Stimulated activated CD8-positive, alpha-beta memory T cell treated with anti-CD3 and anti-CD28 coated beads, Interleukin-4, amount 100 ng/mL, for 1 hour (primary cell): ENCODE results near the gene CABLES2.

Source experiments
- DNase-seq, 2 donors: peaks; one replicate each; pipeline ENCODE4 v3.0.0-alpha.2; 2020; ENCODE audit warnings: low read depth in 2 of 2, low spot score in 1 of 2

Gene CABLES2

DNA sequence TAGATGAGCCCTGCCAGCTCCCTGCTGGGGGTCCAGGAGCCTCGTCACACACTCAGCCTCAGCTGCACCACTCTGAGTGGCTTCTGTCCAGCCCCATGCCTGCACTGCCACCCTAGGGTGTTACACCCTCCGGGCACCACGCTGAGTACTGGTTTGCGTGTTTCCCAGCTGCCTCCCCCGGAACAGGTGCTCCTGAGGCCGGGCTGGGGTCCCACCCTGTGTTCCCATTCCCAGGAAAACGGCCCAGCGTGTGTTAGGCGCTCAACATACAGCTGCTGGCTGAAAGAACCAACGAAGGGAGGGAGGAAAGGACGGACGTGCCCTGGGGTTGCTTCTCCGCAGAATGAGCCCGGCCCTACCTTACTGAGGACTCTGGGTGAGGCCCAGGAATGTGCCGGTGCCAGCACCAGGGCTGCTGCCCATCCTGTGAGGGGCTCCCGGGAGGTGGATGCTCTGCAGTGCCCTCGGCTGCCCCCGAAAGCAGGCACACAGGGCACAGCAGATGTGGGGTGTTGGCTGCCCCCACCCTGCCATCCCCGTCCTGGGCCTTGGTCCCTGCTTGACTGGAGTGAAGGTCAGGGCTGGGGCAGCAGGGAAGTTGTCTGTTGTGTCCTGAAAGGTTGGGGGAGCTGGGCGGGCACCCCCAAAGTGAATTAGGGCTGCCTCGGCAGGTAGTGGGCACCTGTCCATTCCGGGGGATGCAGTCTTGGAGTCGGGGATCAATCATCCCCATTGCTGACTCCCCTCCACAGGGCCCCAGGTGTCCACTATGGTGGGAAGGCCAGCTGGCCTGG is 56.3 kb downstream of the CABLES2 start:
- no peak for DNase-seq

DNA sequence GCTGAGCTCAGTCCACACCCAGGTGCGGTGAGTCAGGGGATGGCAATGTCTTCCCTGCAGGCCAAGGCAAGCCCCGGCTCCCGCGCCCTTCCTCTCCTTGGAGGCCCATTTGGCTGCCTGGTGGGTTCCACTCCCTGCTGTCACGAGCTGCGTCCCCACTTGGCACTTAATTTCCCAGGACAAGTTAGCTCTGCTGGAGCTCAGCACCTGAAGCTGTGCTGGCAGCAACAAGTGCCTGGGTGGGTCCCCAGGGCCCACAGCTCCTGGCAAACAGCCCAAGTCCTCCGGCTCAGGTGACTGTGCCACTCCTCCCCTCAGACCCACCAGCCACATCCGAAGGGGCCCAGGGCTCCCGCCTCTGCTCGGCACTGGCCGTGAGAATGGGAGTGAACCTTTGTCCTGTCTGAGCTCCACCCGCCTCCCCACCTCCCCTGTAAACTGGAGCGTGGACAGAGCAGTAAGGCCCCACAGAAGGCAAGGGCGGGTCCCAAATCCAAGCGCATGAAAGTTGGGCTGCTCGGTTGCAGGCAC is 56.9 kb downstream of the CABLES2 start:
- no peak for DNase-seq

DNA sequence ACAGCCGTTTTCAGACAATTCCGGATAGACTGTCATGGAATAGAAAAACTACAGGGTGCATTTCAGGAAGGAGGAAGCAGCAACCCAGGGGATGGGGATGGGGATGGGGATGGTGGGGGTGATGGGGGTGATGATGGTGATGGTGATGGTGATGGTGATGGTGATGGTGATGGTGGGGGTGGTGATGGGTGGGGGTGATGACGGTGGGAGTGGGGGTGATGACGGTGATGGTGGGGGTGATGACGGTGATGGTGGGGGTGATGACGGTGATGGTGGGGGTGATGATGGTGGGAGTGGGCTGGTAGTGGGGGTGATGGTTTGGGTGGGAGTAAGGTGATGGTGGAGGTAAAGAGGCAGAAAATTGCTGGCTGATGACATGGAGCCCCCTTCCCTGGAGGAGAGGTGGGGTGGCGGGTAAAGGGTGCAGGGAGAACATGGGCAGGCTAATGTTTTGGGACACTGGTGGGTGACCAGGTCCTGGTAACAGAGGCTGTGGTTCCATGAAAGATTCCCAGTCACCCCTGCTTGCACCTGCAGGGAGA is 57.5 kb downstream of the CABLES2 start:
- no peak for DNase-seq

DNA sequence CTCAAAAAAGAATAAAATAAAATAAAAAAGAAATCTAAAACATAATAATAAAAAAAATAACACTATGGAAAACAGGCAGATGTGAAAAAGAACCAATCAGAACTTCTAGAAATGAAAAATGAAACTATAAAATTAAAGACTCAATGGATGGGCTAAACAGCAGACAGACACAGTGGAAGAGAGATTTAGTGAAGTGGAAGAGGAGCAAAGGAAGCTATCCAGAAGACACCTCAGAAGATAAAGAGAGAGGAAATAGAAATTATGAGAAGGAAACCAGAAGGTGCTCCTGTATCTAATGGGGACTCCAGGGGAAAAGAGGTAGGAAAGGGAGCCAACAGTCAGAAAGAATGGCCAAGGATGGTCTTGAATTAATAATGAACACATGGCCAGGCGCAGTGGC is 58.5 kb downstream of the CABLES2 start:
- no peak for DNase-seq

DNA sequence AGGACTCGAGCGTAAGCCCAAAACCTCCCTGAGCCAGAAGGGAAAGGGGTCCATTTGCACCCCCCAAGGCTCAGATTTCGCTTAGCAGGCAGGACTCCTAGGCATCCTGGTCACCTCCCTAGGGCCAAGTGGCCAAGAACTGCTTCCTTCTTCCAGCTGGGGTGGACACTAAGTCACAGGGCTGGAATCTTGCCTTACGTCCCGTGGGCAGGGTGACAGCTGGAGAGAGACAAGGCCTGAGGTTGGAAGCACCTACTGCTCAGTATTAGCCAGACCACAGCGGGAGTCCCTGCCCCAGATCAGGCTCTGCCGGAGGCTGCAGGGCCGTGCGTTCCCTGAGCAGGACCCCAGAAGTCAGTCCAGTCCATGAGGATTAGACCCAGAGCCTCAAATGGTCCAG is 59.6 kb downstream of the CABLES2 start:
- DNase-seq: no peak

DNA sequence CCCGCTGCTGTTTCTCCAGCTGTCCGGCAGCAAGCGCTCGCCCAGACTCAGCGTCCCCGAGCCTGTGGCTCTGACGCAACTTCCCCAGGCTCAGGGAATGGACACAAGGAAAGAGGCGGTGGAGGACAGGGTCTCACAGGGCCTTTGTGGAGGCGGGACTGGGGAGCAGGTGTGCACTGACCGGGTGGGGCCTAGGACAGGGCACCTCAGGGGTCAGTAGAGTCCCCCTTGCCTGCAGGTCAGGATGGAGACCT is 60.0 kb downstream of the CABLES2 start:
- DNase-seq: no peak

DNA sequence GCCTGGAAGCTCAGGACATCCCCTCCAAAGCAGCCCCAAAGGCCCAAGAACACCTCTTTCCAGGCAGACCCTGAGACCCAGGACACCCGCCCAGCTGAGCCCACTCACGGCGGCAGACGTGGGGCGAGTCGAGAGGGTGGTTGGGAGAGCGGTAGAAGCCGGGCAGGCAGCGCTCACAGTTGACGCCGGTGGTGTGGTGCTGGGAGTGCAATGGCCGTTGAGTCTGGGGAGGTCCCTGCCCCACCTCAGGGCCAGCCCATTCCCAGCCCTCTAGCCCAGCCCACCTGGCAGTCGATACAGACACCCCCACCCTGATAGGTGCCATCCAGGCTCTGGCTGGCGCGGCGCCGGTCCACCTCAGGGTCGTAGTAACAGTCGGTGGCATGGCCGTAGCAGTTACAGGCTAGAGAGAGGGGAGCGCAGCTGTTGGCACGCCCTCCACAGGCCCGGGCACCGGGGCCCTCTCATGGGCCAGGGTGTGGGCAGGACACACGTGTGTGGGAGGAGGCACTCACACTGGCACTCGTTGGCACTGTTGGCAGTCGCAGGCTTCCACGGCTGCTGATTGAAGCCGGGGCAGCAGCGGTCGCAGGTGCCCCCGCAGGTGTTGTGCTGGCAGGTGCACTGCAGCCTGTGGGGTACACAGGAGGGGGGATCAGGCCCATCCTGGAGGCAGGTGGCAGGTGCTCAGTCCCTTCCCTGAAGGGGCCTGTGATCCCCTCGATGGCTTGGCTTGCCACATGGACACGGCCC is 60.5 kb downstream of the CABLES2 start:
- DNase-seq: no peak

DNA sequence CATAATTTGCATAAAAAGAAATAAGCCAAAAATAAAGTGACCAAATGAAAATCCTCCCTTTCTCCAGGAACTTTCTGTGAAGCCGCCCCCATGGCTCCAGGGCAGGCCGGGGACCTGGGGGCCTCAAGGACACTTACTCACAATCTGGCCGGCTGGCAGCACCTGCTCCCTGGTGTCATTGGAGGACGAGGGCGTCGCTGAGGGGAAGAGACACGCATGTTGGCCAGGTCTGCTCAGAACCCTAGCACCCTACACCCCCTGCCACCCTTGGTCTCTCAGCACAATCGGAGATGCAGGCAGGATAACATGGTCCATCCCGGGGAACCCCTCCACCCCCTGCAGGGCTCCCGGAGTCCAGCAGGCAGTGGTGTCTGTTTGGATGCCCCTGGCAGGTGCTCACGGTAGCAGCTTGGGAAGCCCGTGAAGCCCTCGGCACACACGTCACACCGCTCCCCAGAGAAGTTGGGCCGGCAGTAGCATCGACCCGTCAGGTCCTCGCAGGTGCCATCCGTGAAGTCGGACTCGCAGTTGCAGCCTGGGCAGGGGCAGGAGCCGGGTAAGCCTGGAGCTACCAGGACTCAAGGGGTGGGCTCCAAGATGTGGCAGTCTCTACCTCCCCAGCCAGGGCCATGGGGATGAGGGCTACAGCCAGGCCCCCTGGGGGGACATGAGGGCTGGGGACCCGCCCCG is 61.3 kb downstream of the CABLES2 start:
- no peak for DNase-seq

DNA sequence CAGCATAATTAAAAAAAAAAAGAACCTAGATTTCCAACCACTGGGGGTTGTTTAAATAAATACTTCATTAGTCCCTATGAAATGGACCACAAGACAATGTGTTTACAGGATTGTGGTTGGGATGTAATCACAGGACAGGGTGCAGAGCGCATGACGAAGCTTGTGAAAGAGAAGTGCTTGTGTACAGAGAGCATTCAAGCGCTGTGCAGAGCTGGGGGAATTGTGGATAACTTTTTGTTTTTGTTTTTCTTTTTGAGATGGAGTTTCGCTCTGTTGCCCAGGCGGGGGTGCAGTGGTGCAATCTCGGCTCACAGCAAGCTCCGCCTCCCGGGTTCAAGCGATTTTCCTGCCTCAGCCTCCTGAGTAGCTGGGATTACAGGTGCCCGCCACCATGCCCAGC is 62.3 kb downstream of the CABLES2 start:
- DNase-seq: no peak

DNA sequence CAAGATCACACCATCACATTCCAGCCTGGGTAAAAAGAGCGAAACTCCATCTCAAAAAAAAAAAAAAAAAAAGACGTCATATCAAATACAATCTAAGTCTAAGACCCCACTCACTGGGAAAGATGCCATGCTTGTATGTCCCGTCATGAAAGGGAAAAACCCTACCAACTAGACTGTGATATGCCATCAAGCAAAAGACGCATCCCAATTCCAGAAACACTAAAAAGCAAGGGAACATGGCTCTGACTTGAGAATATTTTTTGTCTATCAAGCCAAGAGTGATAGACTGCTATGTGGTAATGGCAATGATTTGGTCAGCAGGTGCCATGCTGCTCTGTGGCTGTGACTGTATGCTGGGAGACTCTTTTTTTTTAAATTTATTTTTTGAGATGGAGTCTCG is 63.0 kb downstream of the CABLES2 start:
- no peak for DNase-seq

DNA sequence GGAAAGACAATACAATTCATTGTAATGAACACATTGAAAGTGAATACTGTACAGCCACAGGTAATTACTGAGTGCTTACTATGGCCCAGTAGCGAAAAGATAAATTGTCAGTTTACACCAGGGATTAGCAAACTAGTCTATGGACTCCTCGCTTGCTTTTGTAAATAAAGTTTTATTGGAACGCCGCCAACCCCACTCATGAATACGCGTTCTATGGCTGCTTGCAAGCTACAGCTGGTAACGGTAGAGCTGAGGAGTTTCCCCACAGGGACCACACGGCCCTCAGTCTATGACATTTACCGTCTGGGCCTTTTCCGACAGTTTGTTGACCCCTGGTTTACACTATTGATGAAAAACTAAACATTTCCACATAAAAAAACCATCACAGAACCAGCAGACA is 64.2 kb downstream of the CABLES2 start:
- no peak for DNase-seq

DNA sequence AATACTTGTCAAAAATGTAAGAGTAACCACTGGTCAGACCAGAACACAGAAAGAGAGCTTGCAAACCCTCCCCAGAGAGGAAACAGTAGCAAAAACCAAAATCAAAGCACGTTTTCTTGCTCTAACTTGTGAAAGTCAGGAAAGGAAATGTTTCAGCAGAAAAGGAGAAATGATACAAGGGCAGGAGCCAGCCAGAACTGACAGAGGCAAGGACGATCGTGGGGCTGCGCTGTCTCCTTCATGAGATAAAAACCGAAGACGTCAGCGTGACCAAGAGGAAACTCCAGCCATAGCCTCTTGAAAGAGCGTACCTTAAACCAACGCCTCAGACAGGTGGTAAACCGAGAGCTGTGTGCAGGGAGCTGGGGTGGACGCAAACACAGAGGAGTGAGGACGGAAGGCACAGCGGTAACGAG is 67.4 kb downstream of the CABLES2 start:
- no peak for DNase-seq
